B cell (primary cell): ENCODE data around the gene CD101. TPM values are rescaled to one million over a fixed set of nuclear protein-coding genes. Genes with fewer than 3 reads are reported as not detected.

Experiments used
- ATAC-seq: fragments of 200-7000 bp; cut with Tn5 transposase; one replicate; pipeline ENCODE4 v1.10.0; 2021; ENCODE audit warnings: low read depth, mild to moderate bottlenecking, moderate number of reproducible peaks, moderate library complexity
- CTCF ChIA-PET: fragments of 350-600 bp; sonication (Branson Sonifier 250); formaldehyde crosslinking; loops from one replicate; lab custom pipeline; 2021; ENCODE audit warnings: antibody characterized with exemption, inconsistent platforms; lab: Charles Lee
- POLR2A ChIA-PET: fragments of 350-600 bp; sonication (Branson Sonifier 250); formaldehyde crosslinking; loops from one replicate; lab custom pipeline; 2021; ENCODE audit warnings: antibody characterized with exemption; lab: Charles Lee
- DNase-seq: peaks from one replicate; pipeline ENCODE4 v3.0.0; 2013
- H2AFZ ChIP-seq: 2 replicates; pipeline ENCODE4 v1.6.1; 2012; ENCODE audit warnings: mild to moderate bottlenecking, low read depth, low read length; ENCODE audit not compliant: insufficient read depth, poor library complexity, severe bottlenecking
- H3K27ac ChIP-seq, 2 donors: 1 replicate in 1 of 2; 2 replicates in 1 of 2; pipeline ENCODE4 v1.5.1; 2012 to 2013; ENCODE audit warnings: low read length in 2 of 2, mild to moderate bottlenecking in 2 of 2, moderate library complexity in 1 of 2
- H3K27me3 ChIP-seq, 4 experiments: fragments of 200-600 bp in 1 of 4; sonication (generic) in 1 of 4; replicated peaks in 1 of 4; 1 replicate in 2 of 4; 2 replicates in 2 of 4; pipeline versions ENCODE4 v1.6.1 to v1.7.0; 2013 to 2016; ENCODE audit warnings: low read length in 3 of 4, mild to moderate bottlenecking in 2 of 4, mixed read lengths in 1 of 4, moderate library complexity in 1 of 4; ENCODE audit not compliant: insufficient read depth in 4 of 4, control insufficient read depth in 3 of 4; ENCODE audit errors: control extremely low read depth in 1 of 4
- H3K36me3 ChIP-seq, 2 experiments: replicated peaks in 1 of 2; 1 replicate in 1 of 2; 2 replicates in 1 of 2; pipeline versions ENCODE4 v1.6.1 to v1.7.1; 2013; ENCODE audit warnings: low read length in 1 of 2; ENCODE audit not compliant: insufficient read depth in 2 of 2, control insufficient read depth in 1 of 2; ENCODE audit errors: control extremely low read depth in 1 of 2, extremely low read depth in 1 of 2
- H3K4me1 ChIP-seq, 2 donors: fragments of 200-600 bp in 1 of 2; sonication (generic) in 1 of 2; 1 replicate in 1 of 2; 2 replicates in 1 of 2; pipeline versions ENCODE4 v1.5.1 to v1.6.1; 2013 to 2017; ENCODE audit warnings: low read length in 2 of 2; ENCODE audit not compliant: control insufficient read depth in 2 of 2, insufficient read depth in 2 of 2
- H3K4me2 ChIP-seq: replicated peaks from 2 replicates; pipeline ENCODE3; 2012; ENCODE audit warnings: mild to moderate bottlenecking, low read depth, low read length; ENCODE audit not compliant: poor library complexity, severe bottlenecking
- H3K4me3 ChIP-seq, 5 experiments: fragments of 200-600 bp in 1 of 5; sonication (generic) in 1 of 5; 1 replicate in 3 of 5; 2 replicates in 2 of 5; pipeline versions ENCODE4 v1.5.1 to v1.7.0; 2011 to 2016; ENCODE audit warnings: low read length in 4 of 5, mild to moderate bottlenecking in 4 of 5, low read depth in 2 of 5, control low read depth in 1 of 5, moderate library complexity in 1 of 5; ENCODE audit not compliant: insufficient read depth in 1 of 5; ENCODE audit errors: control extremely low read depth in 1 of 5, extremely low read depth in 1 of 5
- H3K79me2 ChIP-seq: fragments of 200-600 bp; sonication (generic); one replicate; pipeline ENCODE4 v1.6.0; 2016; ENCODE audit warnings: low read length; ENCODE audit not compliant: control insufficient read depth, insufficient read depth
- H3K9ac ChIP-seq: fragments of 200-600 bp; sonication (generic); 2 replicates; pipeline ENCODE4 v1.6.1; 2017; ENCODE audit warnings: mild to moderate bottlenecking, low read length, moderate library complexity
- H3K9me3 ChIP-seq, 3 donors: one replicate each; pipeline versions ENCODE4 v1.6.1 to v1.7.1; 2013; ENCODE audit warnings: low read length in 2 of 3; ENCODE audit not compliant: control insufficient read depth in 2 of 3, insufficient read depth in 1 of 3; ENCODE audit errors: control extremely low read depth in 1 of 3
- H4K20me1 ChIP-seq: 2 replicates; pipeline ENCODE4 v1.6.0; 2012; ENCODE audit warnings: mild to moderate bottlenecking, low read length; ENCODE audit not compliant: insufficient read depth, control insufficient read depth, poor library complexity, severe bottlenecking
- H3K27ac Mint-ChIP-seq: one replicate; pipeline ENCODE4 v1.8.0; 2021; ENCODE audit warnings: mixed read lengths
- H3K27me3 Mint-ChIP-seq: one replicate; pipeline ENCODE4 v1.8.0; 2021; ENCODE audit warnings: mixed read lengths
- H3K4me1 Mint-ChIP-seq: one replicate; pipeline ENCODE4 v1.8.0; 2021; ENCODE audit warnings: mixed read lengths
- H3K4me3 Mint-ChIP-seq: one replicate; pipeline ENCODE4 v1.8.0; 2021; ENCODE audit warnings: mixed read lengths
- H3K9me3 Mint-ChIP-seq: one replicate; pipeline ENCODE4 v1.8.0; 2022; ENCODE audit warnings: mixed read lengths; ENCODE audit not compliant: insufficient read depth
- CTCF ChIP-seq: fragments of 200-600 bp; IDR thresholded peaks from one replicate; pipeline ENCODE4 v1.8.0; 2022; ENCODE audit warnings: antibody characterized with exemption, mild to moderate bottlenecking
- EZH2 ChIP-seq: IDR thresholded peaks from 2 replicates; pipeline ENCODE4 v1.6.1; 2012; ENCODE audit warnings: borderline replicate concordance, low read depth, mild to moderate bottlenecking, moderate library complexity, low read length; ENCODE audit not compliant: insufficient read depth, poor library complexity, severe bottlenecking
- WGBS: methylation state at CpG from one replicate; pipeline ENCODE4 v1.1.5; 2013; ENCODE audit warnings: missing lambda C conversion rate; ENCODE audit not compliant: insufficient coverage; 5-methylcytosine and 5-hydroxymethylcytosine counted together
- intact Hi-C: fragments of 100-400 bp; cut with micrococcal nuclease; formaldehyde crosslinking; loops from one replicate; pipeline ENCODE4 v1.10.0; 2022
- polyA plus RNA-seq: library from polyadenylated mRNA; depleted of rRNA; stranded (reverse); fragments of >200 nt; gene quantifications from 2 replicates; pipeline ENCODE4 v1.2.3, GENCODE V29; 2012
- total RNA-seq, 2 donors: library from RNA; stranded (reverse); fragments of 120-200 nt in 1 of 2; gene quantifications; 1 replicate in 1 of 2; 2 replicates in 1 of 2; pipeline versions ENCODE4 v1.2.3 to v1.2.4, GENCODE V29; 2013 to 2022

CD101 gene
- total and polyA plus RNA-seq, 2 donors (not counting 1 experiment from before 2014, with no cell fraction given), result 0.19 TPM; not detected in 1

GRCh38 chr1:116968724-116969123 lies 32.8 kb upstream of the CD101 start:
- ChIA-PET POLR2A (no interaction called here), CTCF (no interaction called here)
- Histone ChIP-seq H4K20me1 (no peaks in the 10 kb centered on the region), H3K9ac (no peak overlapping the region), H3K36me3 (no peaks in the 10 kb centered on the region), H3K79me2 (no peaks in the 10 kb centered on the region), H3K27ac (no peak overlapping the region), H3K4me3 (no peak overlapping the region), H2AFZ (no peak overlapping the region), H3K9me3 (no peaks in the 10 kb centered on the region), H3K27me3 (no peaks in the 10 kb centered on the region), H3K4me1 (no peaks in the 10 kb centered on the region), H3K4me2 (no peak overlapping the region)
- no peaks in the 10 kb centered on the region for H3K9me3 Mint-ChIP-seq
- H3K27ac Mint-ChIP-seq, result no peak overlapping the region
- WGBS, result no CpG with 5 or more reads among the region's 3 CpGs
- H3K27me3 Mint-ChIP-seq, result peaks cover 17% of the 10 kb centered on the region
- no peak for DNase-seq
- H3K4me3 Mint-ChIP-seq, result no peak overlapping the region
- intact Hi-C loops, result no loop called here
- no peak for ATAC-seq
- H3K4me1 Mint-ChIP-seq, result no peaks in the 10 kb centered on the region
- TF ChIP-seq CTCF, result no peak

- POLR2A ChIA-PET, result no interaction called here
- no peak for TF ChIP-seq EZH2
- no peak for TF ChIP-seq CTCF
Observed at GRCh38 chr1:116971258-116971860, 30.2 kb upstream of the CD101 start.

More at GRCh38 chr1:116971258-116971860, 30.2 kb upstream of the CD101 start:
- ATAC-seq (no peak), DNase-seq (no peak)
- intact Hi-C loops, result no loop called here
- Mint-ChIP-seq H3K9me3 (no peaks in the 10 kb centered on the region), H3K4me1 (no peaks in the 10 kb centered on the region), H3K4me3 (no peak overlapping the region), H3K27ac (no peak overlapping the region), H3K27me3 (peaks cover 32% of the 10 kb centered on the region)
- no peak overlapping the region for H3K9ac ChIP-seq
- H3K27ac ChIP-seq, result no peak overlapping the region
- peaks cover 0 to 7% (median 0%) of the 10 kb centered on the region in 3 donors for H3K9me3 ChIP-seq
- no peak overlapping the region for H2AFZ ChIP-seq
- H3K4me1 ChIP-seq, result no peaks in the 10 kb centered on the region
- H3K79me2 ChIP-seq, result no peaks in the 10 kb centered on the region
- CTCF ChIA-PET, result no interaction called here
- H4K20me1 ChIP-seq, result no peaks in the 10 kb centered on the region
- no CpG with 5 or more reads among the region's 4 CpGs for WGBS
- H3K4me2 ChIP-seq, result no peak overlapping the region
- no peak overlapping the region for H3K4me3 ChIP-seq
- no peaks in the 10 kb centered on the region for H3K27me3 ChIP-seq
- no peaks in the 10 kb centered on the region for H3K36me3 ChIP-seq
